Measurements from ENCODE around the gene SH2D5. TPM values are rescaled to one million over a fixed set of nuclear protein-coding genes. Genes with fewer than 3 reads are reported as not detected.

The SH2D5 gene
- total RNA-seq, 1 experiment from 2014 or later: 0.98 TPM

DNA sequence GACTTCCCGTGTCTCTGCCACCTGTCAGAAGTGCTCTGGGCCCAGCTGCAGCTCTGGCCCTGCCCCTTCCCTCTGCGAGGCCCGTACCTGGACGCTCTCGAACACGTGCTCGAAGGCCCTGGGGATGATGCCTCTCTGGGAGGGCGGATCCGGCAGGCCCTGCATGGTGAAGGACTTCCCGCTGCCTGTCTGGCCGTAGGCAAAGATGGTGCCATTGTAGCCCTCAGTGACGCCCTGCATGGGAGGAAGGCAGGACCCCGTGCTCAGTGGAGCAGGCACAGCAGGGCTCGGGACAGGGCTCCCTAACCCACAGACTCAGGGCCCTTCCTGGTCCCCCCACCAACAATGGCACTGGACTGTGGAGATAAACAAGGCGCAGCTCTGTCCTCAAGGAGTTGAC is 17.1 kb downstream of the SH2D5 start:
- DNase-seq (ENCODE audit: low read depth): no peak

GRCh38 chr1:20713440-20713839 is 19.1 kb downstream of the SH2D5 start:
- DNase-seq (ENCODE audit: low read depth): no peak

DNA sequence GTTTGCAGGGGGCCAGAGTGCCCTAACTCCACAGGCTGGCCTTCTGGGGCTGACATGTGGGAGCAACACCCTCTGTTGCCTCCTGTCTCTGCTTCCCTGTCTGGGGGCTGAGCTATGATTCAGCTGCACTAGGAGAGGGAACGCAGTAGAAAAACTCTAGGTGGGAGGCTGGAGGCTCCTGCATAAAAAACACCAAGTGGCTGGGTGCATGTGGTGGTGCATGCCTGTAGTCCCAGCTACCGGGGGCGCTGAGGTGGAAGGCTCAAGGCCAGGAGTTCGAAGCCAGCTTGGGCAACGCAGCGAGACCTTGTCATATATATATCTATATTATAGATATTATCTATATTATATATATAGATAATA is 20.3 kb downstream of the SH2D5 start:
- DNase-seq (ENCODE audit: low read depth): no peak

GRCh38 chr1:20711285-20712214 is 21.0 kb downstream of the SH2D5 start:
- no peak for DNase-seq (ENCODE audit: low read depth)

DNA sequence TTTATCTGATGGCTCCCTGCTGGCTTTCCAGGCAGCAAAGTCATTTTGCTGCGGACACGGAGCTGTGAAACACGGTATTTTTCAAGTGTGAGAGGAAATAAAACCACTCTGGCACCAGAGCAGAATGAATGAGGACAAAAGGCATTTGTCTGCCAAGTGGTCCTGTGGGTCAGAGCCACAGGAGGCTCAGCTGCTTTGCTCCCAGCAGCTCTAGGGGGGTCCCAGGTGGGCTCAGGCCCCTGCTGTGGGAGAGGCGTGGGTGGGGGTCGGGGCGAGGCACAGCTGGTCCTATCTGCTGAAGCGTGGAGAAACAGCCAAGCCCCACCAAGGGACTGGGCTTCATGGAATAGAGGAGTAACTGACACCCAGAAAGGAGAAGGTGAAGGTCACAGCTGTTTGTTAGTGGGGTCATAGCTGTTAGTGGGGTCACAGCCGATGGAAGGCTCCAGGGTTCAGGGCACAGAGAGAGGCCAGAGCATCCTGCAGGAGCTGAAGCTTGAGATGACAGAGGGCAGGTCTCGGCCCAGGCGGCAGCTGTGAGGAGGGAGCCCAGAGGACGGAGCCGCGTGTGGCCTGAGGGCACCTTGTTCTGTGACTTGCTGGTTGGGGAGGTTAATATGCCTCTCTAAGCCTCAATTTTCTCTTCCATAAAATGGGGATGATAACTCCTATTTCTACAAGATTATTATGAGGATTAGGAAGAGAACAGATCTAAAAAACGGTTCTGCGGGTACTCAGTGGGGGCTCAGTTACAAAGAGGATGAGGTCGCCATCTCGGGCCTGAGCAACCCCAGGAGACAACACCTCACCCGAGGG is 21.8 kb downstream of the SH2D5 start:
- DNase-seq (ENCODE audit: low read depth): no peak

DNA sequence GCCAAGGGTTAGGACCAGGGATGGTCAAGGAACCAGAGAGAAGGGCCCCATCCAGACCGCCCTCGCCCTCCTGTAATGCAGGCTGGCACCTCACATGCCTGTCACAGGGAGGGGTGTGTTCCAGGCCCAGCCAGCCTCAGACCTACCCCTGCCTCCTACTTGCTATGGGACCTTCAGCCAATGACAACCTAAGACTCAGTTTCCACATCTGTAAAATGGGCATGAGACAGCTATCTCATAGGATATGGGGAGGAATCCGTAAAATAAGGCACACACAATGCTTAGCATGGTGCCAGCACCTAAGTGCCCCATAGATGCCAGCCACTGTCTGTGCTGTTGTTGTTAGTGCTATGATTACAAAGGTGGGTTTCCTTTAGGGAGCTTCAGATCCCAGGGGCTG is 22.6 kb downstream of the SH2D5 start:
- DNase-seq (ENCODE audit: low read depth): no peak

- no peak for DNase-seq (ENCODE audit: low read depth)
Observed at GRCh38 chr1:20708891-20709290, 23.6 kb downstream of the SH2D5 start.

GRCh38 chr1:20708057-20708456 is 24.4 kb downstream of the SH2D5 start:
- no peak for DNase-seq (ENCODE audit: low read depth)

GRCh38 chr1:20706841-20707240 is 25.7 kb downstream of the SH2D5 start:
- DNase-seq (ENCODE audit: low read depth): no peak

GRCh38 chr1:20705203-20705755 is 27.2 kb downstream of the SH2D5 start:
- DNase-seq (ENCODE audit: low read depth): no peak

DNA sequence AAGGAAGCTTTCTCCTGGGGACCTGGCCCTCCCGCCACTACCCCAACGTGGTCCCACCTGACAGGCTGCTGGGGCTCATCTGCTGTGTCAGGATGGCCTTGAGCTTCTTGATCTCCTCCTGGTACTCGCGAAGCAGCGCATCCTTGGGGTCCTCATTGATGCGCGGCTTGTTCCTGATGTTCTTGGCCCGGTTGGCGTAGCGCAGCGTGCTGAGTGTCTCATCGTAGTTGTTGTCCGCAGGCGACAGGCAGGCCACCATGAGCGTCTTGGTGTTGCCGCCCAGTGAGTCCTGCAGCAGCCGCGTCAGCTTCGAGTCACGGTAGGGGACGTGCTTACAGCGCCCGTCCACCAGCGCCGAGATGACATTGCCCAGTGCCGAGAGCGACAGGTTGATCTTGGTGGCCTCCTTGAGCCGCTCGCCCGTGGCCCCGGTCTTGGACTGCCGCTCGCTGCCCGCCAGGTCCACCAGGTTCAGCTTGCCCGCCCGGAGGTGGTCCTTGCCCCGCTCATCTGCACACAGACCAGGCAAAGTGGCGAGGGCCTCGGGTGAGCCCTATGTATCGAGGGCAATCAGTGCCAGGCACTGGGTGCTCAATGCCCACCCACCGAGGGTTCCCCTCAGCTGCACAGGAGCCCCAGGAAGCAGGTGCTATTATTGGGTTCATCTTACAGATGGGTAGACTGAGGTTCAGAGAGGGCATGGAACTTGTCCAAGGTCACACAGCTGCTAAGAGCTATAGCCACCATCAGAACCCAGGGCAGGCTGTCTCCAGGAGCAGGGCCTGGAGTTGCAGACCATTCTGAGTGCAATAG is 27.9 kb downstream of the SH2D5 start:
- DNase-seq (ENCODE audit: low read depth): no peak

GRCh38 chr1:20703124-20703756 is 29.3 kb downstream of the SH2D5 start:
- DNase-seq (ENCODE audit: low read depth): no peak

GRCh38 chr1:20702416-20702815 is 30.1 kb downstream of the SH2D5 start:
- DNase-seq (ENCODE audit: low read depth): peak; percentile 29

GRCh38 chr1:20701847-20702246 is 30.7 kb downstream of the SH2D5 start:
- no peak for DNase-seq (ENCODE audit: low read depth)

DNA sequence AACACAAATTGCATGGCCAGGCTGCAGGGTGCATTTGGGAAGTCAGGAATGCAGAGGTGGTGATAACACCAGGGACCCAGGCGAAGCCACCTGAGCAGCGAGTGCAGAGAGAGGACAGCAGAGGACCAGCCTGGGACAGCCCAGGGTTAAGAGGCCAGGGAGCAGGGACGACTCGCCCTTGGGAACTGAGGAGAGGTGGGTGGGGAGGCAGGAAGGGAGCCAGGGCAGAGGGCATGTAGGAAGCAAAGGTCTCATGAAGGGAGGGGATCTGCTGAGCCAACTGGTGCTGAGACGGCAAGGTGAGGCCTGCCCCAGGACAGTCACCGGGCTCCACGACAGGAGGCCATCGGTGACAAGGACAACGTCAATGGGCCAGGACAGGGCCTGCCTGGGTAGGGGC is 31.1 kb downstream of the SH2D5 start:
- DNase-seq (ENCODE audit: low read depth): no peak

DNA sequence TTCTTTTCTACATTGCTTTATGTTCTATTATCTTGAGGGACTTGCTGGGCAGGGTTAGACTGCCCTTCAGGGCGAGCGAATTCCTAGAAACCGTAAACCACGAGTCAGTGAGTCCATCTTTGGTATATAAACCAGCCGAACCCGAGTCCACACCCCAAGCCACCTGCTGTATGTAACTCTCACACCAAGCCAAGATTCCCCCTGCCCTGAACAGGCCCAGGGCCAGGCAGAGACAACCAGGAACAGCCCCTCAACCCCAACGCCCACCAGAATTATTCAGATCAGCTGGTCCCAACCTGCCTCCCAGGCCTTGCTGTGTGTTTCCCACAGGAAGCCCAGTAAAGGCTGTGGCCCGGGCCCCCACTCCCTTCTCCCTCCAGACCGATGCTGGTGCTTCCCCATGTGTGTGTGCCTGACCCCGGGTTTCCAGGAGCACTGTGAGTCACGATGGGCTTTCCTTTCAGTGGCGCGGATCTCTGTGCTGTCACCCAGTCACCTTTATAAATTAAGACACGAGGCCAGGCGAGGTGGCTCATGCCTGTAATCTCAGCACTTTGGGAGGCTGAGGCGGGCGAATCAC is 31.8 kb downstream of the SH2D5 start:
- no peak for DNase-seq (ENCODE audit: low read depth)

GRCh38 chr1:20699558-20699957 is 32.9 kb downstream of the SH2D5 start:
- DNase-seq (ENCODE audit: low read depth): peak; percentile 75

GRCh38 chr1:20698195-20698910 is 34.1 kb downstream of the SH2D5 start:
- DNase-seq (ENCODE audit: low read depth): peak; percentile 73

DNA sequence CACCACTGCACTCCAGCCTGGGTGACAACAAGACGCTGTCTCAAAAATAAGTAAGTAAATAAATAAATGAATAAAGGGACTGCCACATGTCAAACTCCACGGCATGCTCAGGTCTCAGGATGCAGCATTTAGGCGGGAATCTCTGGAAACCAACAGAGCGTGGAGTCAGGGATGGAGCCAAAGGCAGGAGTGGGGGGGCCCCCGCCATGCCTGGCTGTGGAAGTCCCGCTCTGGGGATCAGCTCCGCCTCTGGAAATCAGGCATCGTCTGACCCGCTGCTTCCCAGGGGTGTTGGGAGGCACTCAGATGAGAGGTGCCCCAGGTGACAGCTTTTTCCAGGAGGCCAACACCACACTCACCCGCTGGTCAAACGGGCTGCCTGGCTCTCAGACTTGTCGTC is 34.9 kb downstream of the SH2D5 start:
- DNase-seq (ENCODE audit: low read depth): no peak
